GM21619 (cell line): Measurements from ENCODE around the gene MARK4.

Source experiments
- ATAC-seq: cut with Tn5 transposase; IDR thresholded peaks from one replicate; pipeline ENCODE4 v1.9.1; 2021; ENCODE audit not compliant: unreplicated experiment

The MARK4 gene

GRCh38 chr19:45271098-45271734, 20.1 kb downstream of the MARK4 start:
- ATAC-seq, result no peak

GRCh38 chr19:45271735-45272108, 20.7 kb downstream of the MARK4 start:
- no peak for ATAC-seq

- ATAC-seq, result no peak
Observed at GRCh38 chr19:45273521-45273855, 22.4 kb downstream of the MARK4 start.

GRCh38 chr19:45275370-45275971, 24.4 kb downstream of the MARK4 start:
- ATAC-seq, result no peak

- no peak for ATAC-seq
Observed at GRCh38 chr19:45276284-45276687, 25.2 kb downstream of the MARK4 start.

- no peak for ATAC-seq
Observed at GRCh38 chr19:45278087-45278486, 27.0 kb downstream of the MARK4 start.

- no peak for ATAC-seq
Observed at GRCh38 chr19:45279587-45280192, 28.6 kb downstream of the MARK4 start.

- no peak for ATAC-seq
Observed at GRCh38 chr19:45280471-45280961, 29.4 kb downstream of the MARK4 start.

GRCh38 chr19:45283443-45284033, 32.5 kb downstream of the MARK4 start:
- ATAC-seq, result no peak

GRCh38 chr19:45290381-45290931, 39.4 kb downstream of the MARK4 start:
- ATAC-seq, result no peak

- no peak for ATAC-seq
Observed at GRCh38 chr19:45291834-45292233, 40.8 kb downstream of the MARK4 start.

- ATAC-seq, result no peak
Observed at GRCh38 chr19:45293682-45294081, 42.6 kb downstream of the MARK4 start.

GRCh38 chr19:45294291-45295029, 43.4 kb downstream of the MARK4 start:
- no peak for ATAC-seq

- no peak for ATAC-seq
Observed at GRCh38 chr19:45295873-45296272, 44.8 kb downstream of the MARK4 start.

- no peak for ATAC-seq
Observed at GRCh38 chr19:45296355-45296754, 45.3 kb downstream of the MARK4 start.

- ATAC-seq, result no peak
Observed at GRCh38 chr19:45297674-45298073, 46.6 kb downstream of the MARK4 start.

- no peak for ATAC-seq
Observed at GRCh38 chr19:45298264-45298663, 47.2 kb downstream of the MARK4 start.

GRCh38 chr19:45299719-45300118, 48.6 kb downstream of the MARK4 start:
- ATAC-seq, result no peak

GRCh38 chr19:45302416-45302815, 51.3 kb downstream of the MARK4 start:
- ATAC-seq, result no peak

GRCh38 chr19:45303269-45304060, 52.4 kb downstream of the MARK4 start:
- no peak for ATAC-seq
